Gastroesophageal sphincter (tissue), 4 donors: ENCODE data around the gene CNKSR3. TPM values are rescaled to one million over a fixed set of nuclear protein-coding genes. Genes with fewer than 3 reads are reported as not detected.

Experiments used
- ATAC-seq: fragments of 150-250 bp; one replicate; pipeline ENCODE4 v1.9.1; 2016; ENCODE audit warnings: mild to moderate bottlenecking, moderate library complexity
- H3K27ac ChIP-seq, 4 donors: fragments of 200-600 bp; sonication (generic) in 3 of 4; 1 replicate in 3 of 4; 2 replicates in 1 of 4; pipeline ENCODE4 v1.5.1; 2016 to 2019
- H3K27me3 ChIP-seq: fragments of 200-600 bp; sonication (generic); one replicate; pipeline ENCODE4 v1.5.1; 2019
- H3K36me3 ChIP-seq, 2 donors: fragments of 200-600 bp; sonication (generic); one replicate each; pipeline ENCODE4 v1.5.1; 2019; ENCODE audit warnings: control low read depth in 1 of 2
- H3K4me1 ChIP-seq, 3 donors: fragments of 200-600 bp; sonication (generic); 1 replicate in 2 of 3; 2 replicates in 1 of 3; pipeline ENCODE4 v1.5.1; 2016 to 2019; ENCODE audit warnings: control low read depth in 2 of 3
- H3K4me3 ChIP-seq, 2 donors: fragments of 200-600 bp; sonication (generic); one replicate each; pipeline ENCODE4 v1.5.1; 2019; ENCODE audit warnings: mild to moderate bottlenecking in 1 of 2, moderate library complexity in 1 of 2
- H3K9me3 ChIP-seq, 3 donors: fragments of 200-600 bp; sonication (generic); one replicate each; pipeline ENCODE4 v1.5.1; 2017 to 2019; ENCODE audit warnings: control low read depth in 2 of 3
- EP300 ChIP-seq: sonication (generic); formaldehyde crosslinking; IDR thresholded peaks from one replicate; pipeline ENCODE4 v1.6.1; 2017; ENCODE audit warnings: antibody characterized with exemption, mild to moderate bottlenecking
- POLR2A ChIP-seq, 2 donors: fragments of 450-650 bp; IDR thresholded peaks; one replicate each; pipeline ENCODE4 v1.6.1; 2017; ENCODE audit warnings: antibody characterized with exemption in 2 of 2, mild to moderate bottlenecking in 2 of 2, moderate library complexity in 1 of 2
- POLR2AphosphoS5 ChIP-seq: sonication (generic); formaldehyde crosslinking; IDR thresholded peaks from one replicate; pipeline ENCODE4 v1.6.1; 2017; ENCODE audit warnings: antibody characterized with exemption
- WGBS, 2 donors: methylation state at CpG; one replicate each; pipeline ENCODE4 v1.1.5; 2018; ENCODE audit warnings: low coverage in 1 of 2; 5-methylcytosine and 5-hydroxymethylcytosine counted together
- total RNA-seq, 4 donors: library from RNA; depleted of rRNA; stranded (reverse); fragments of >200 nt; gene quantifications; one replicate each; pipeline ENCODE4 v1.1.0, GENCODE V29; 2016
- TF ChIP-seq, protein P1 (sequence below), 4 experiments: fragments of 200-600 bp in 2 of 4; fragments of 450-650 bp in 2 of 4; sonication (generic) in 1 of 4; IDR thresholded peaks; one replicate each; pipeline ENCODE4 v1.5.1; 2017 to 2019; ENCODE audit warnings: antibody characterized with exemption in 4 of 4, mild to moderate bottlenecking in 2 of 4, moderate library complexity in 2 of 4

Gene CNKSR3
- total RNA-seq, 4 donors from 2014 or later, result 12.9 to 28.9 (median 16.0) TPM

DNA sequence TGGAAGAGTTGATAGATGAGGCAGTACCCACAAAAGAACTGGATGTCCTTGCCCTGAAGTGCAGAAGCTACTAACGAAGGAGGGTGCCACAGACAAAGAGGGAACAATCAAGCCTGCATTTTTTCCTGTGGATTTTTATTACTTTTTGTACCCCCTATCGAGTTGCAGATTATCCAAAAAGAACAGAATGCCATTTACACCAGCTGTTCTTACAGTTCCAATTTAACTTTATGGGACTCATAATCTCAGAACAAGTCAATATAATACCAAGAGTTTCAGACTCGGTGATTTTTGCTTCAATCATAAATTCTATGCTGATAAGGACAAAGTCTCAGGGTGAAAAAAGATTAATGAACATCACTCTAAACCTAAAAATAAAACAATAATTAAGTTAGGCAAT is 4.0 kb upstream of the CNKSR3 start:
- 97% methylated on average over 3 of the region's 3 CpGs for WGBS, 2 donors
- H3K9me3 ChIP-seq, result no peaks in the 10 kb centered on the region
- no peak for ATAC-seq
- no peaks in the 10 kb centered on the region for H3K27me3 ChIP-seq
- no peak overlapping the region for H3K4me3 ChIP-seq
- H3K36me3 ChIP-seq, result no peaks in the 10 kb centered on the region
- H3K4me1 ChIP-seq, result peaks cover 0 to 13% (median 3%) of the 10 kb centered on the region in 3 donors
- TF ChIP-seq, protein P1, sequence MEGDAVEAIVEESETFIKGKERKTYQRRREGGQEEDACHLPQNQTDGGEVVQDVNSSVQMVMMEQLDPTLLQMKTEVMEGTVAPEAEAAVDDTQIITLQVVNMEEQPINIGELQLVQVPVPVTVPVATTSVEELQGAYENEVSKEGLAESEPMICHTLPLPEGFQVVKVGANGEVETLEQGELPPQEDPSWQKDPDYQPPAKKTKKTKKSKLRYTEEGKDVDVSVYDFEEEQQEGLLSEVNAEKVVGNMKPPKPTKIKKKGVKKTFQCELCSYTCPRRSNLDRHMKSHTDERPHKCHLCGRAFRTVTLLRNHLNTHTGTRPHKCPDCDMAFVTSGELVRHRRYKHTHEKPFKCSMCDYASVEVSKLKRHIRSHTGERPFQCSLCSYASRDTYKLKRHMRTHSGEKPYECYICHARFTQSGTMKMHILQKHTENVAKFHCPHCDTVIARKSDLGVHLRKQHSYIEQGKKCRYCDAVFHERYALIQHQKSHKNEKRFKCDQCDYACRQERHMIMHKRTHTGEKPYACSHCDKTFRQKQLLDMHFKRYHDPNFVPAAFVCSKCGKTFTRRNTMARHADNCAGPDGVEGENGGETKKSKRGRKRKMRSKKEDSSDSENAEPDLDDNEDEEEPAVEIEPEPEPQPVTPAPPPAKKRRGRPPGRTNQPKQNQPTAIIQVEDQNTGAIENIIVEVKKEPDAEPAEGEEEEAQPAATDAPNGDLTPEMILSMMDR (IDR thresholded peaks at IDR 0.05), result no peak
- TF ChIP-seq POLR2AphosphoS5, result no peak
- no peak for TF ChIP-seq POLR2A (IDR thresholded peaks at IDR 0.05)
- TF ChIP-seq EP300, result no peak
- no peak overlapping the region for H3K27ac ChIP-seq

DNA sequence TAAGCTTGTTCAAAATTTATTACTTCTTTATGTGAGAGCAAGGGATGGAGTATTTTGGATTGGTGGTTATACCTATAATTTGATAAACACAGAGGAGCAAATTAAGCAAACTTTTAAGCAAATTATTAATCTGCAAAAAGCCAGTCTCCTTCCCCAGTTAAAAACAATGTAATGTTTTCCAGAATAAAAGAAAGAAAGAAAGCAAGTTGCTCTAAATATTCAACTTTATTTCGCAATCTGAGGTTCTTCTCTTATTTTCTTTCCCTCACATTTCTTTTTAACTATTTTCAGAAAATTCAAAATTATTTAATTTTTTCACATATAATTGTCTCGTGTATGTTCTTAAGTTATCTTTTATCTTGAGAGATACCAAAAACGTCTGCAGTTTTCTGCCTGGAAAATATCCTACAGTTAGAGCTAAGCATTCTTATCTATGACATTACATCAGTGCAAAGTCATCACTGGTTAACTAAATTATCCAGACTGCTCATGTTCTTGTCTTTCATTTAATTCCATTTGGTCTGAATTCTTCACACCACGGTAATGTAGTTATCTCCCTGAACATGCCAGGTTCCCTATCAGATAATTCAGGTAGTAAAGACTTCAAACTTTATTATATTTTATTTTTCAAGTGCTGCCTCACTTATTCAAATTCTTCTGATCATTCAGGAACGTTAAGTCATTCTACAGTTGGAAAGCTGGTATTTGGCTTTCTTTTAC is 3.3 kb upstream of the CNKSR3 start:
- H3K36me3 ChIP-seq, result no peaks in the 10 kb centered on the region
- WGBS, 2 donors, result 73 to 81% methylated on average over 3 to 5 of the region's 5 CpGs

DNA sequence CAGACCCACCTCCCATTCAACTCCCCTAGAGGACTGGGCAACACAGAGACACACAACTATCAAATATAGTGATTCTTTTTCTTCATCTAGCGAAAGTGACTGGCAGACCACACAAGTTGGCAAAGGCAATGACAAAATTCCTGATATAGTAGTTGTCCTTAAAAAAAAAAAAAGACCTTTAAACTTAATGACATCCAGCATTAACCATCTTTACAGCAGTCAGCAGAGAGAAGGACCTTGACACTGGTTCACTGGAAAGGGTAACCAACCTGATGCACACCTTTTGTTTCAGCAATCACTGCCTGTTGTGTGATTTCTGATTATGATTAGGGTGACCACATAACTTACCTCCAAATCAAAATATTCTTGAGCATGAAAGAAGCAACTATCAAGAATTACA is 1.7 kb upstream of the CNKSR3 start:
- WGBS, 2 donors, result 90 to 92% methylated on average over 1 of the region's 1 CpG
- no peak overlapping the region for H3K4me3 ChIP-seq
- H3K36me3 ChIP-seq, result no peaks in the 10 kb centered on the region
- peaks cover 0 to 31% (median 3%) of the 10 kb centered on the region in 3 donors for H3K4me1 ChIP-seq
- no peaks in the 10 kb centered on the region for H3K27me3 ChIP-seq
- TF ChIP-seq EP300 (no peak), POLR2AphosphoS5 (no peak), POLR2A (IDR thresholded peaks at IDR 0.05) (no peak)
- TF ChIP-seq, protein P1 (IDR thresholded peaks at IDR 0.05), result no peak
- no peak for ATAC-seq
- peak overlapping the region in 3 of 4 donors; percentile 95 to 98 (median 96) for H3K27ac ChIP-seq
- no peaks in the 10 kb centered on the region for H3K9me3 ChIP-seq

More for the DNA sequence above, 3.3 kb upstream of the CNKSR3 start:
- H3K27ac ChIP-seq, result no peak overlapping the region
- no peaks in the 10 kb centered on the region for H3K9me3 ChIP-seq
- no peaks in the 10 kb centered on the region for H3K27me3 ChIP-seq
- no peak overlapping the region for H3K4me3 ChIP-seq
- peaks cover 0 to 15% (median 3%) of the 10 kb centered on the region in 3 donors for H3K4me1 ChIP-seq
- TF ChIP-seq, protein P1 (IDR thresholded peaks at IDR 0.05), result no peak
- TF ChIP-seq POLR2A (IDR thresholded peaks at IDR 0.05) (no peak), EP300 (no peak), POLR2AphosphoS5 (no peak)
- no peak for ATAC-seq

DNA sequence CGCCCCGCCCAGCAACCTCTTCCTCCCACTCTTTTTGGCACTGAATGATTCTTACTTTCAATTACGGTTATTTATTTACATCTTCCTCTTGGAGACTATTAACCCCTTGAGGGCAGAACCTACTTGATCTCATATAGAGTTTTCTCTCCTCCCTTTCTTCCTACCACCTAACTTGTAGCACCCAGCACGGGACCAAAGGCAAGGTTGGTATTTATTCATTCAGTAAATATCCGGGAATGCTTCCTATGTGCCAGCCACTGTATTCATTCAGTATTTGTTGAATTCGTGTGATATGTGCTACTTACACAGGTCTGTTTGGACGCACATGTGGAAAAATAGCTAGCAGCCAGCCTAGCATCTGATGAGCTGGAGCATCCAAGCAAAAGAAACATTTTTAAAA is 1.3 kb upstream of the CNKSR3 start:
- 8 to 21% methylated on average over 6 to 7 of the region's 7 CpGs for WGBS, 2 donors
- peak overlapping the region in 3 of 4 donors; percentile 95 to 98 (median 96) for H3K27ac ChIP-seq
- H3K4me3 ChIP-seq, result no peak overlapping the region

DNA sequence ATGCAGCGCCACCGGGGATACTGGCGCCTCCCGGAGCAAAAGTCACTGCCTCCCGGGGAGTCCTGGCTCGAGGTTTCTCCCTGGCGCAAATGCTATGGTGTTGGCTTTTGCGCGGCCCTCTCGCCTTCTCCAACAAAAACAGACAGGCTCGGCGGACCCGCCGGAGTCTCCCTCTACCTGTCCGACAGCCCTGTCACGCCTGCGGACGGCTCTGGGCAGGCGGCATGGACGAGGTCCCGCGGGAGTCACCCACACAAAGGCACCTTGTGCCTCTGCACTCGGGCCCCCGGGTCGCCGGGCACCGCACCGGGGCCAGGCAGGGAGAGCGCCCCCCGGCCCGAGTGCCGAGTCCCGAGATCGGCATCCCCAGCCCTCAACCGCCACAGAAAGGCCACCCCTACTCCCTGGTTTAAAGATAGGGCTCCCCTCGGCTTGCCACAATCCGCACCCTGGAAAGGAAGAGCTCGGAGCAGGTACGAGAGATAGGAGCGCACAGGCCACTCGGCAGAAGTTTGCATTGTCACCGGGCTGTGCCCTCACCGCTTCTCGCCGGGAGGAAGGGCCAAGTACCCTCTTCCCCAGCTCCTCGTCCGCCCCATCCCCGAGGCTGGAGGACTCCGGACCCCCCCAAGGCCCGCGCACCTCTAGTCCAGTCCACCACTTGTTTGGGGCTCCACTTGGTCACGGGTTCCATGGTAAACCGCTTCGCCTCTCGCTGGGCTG is 903 bp downstream of the CNKSR3 start:
- peak; percentile 9 for ATAC-seq
- Histone ChIP-seq H3K4me1 (peaks cover 0 to 49% (median 9%) of the 10 kb centered on the region in 3 donors), H3K4me3 (peak overlapping the region; percentile 55 to 85), H3K36me3 (no peaks in the 10 kb centered on the region), H3K9me3 (no peaks in the 10 kb centered on the region), H3K27me3 (no peaks in the 10 kb centered on the region), H3K27ac (peak overlapping the region; percentile 66 to 98 (median 96))
- WGBS, 2 donors, result 0% methylated on average over 4 to 7 of the region's 55 CpGs
- TF ChIP-seq POLR2AphosphoS5 (no peak), EP300 (no peak)
- TF ChIP-seq, protein P1 (IDR thresholded peaks at IDR 0.05), result no peak

More for the DNA sequence above, 1.3 kb upstream of the CNKSR3 start:
- no peaks in the 10 kb centered on the region for H3K9me3 ChIP-seq
- H3K27me3 ChIP-seq, result no peaks in the 10 kb centered on the region
- peaks cover 0 to 35% (median 7%) of the 10 kb centered on the region in 3 donors for H3K4me1 ChIP-seq
- ATAC-seq, result no peak
- no peaks in the 10 kb centered on the region for H3K36me3 ChIP-seq
- no peak for TF ChIP-seq EP300
